HL-60 (cell line): ENCODE measurements around the gene NLK.
"Not testable (repeated sequence)": the region's sequence is repeated elsewhere in the genome, so short reads cannot be mapped to it uniquely, and the experiment has no call there.

Source experiments
- DNase-seq, 2 experiments: peaks; one replicate each; pipeline ENCODE4 v3.0.0-alpha.2; 2010 to 2020; ENCODE audit warnings: low read depth in 1 of 2, low spot score in 1 of 2
- H3K27ac ChIP-seq: fragments of 250-450 bp; sonication (Bioruptor Pico); replicated peaks from 2 replicates; pipeline ENCODE4 v1.5.1; 2020; ENCODE audit warnings: mild to moderate bottlenecking, moderate library complexity
- H3K27me3 ChIP-seq: fragments of 250-450 bp; sonication (Bioruptor Pico); 2 replicates; pipeline ENCODE4 v1.5.1; 2021; ENCODE audit warnings: mild to moderate bottlenecking, moderate library complexity; ENCODE audit not compliant: insufficient read depth, poor library complexity, severe bottlenecking
- H3K4me3 ChIP-seq: replicated peaks from 2 replicates; pipeline ENCODE4 v1.5.1; 2011; ENCODE audit warnings: mild to moderate bottlenecking, control low read depth, low read length; ENCODE audit not compliant: insufficient read depth
- GABPA ChIP-seq: IDR thresholded peaks from 2 replicates; pipeline ENCODE4 v1.6.1; 2012; ENCODE audit warnings: low read depth
- POLR2AphosphoS5 ChIP-seq: IDR thresholded peaks from 2 replicates; pipeline ENCODE4 v1.6.1; 2012; ENCODE audit warnings: low read depth
- SPI1 ChIP-seq: IDR thresholded peaks from 2 replicates; pipeline ENCODE4 v1.6.1; 2012; ENCODE audit warnings: low read depth, mild to moderate bottlenecking, borderline replicate concordance
- TF ChIP-seq, protein P1 (sequence below): IDR thresholded peaks from 2 replicates; pipeline ENCODE4 v1.6.1; 2012; ENCODE audit warnings: low read depth; ENCODE audit not compliant: insufficient replicate concordance
- TF ChIP-seq, protein P2 (sequence below): IDR thresholded peaks from one replicate; pipeline ENCODE4 v1.5.1; 2011; ENCODE audit warnings: low read length, control low read depth, inconsistent platforms; ENCODE audit not compliant: insufficient read depth

Gene NLK

DNA sequence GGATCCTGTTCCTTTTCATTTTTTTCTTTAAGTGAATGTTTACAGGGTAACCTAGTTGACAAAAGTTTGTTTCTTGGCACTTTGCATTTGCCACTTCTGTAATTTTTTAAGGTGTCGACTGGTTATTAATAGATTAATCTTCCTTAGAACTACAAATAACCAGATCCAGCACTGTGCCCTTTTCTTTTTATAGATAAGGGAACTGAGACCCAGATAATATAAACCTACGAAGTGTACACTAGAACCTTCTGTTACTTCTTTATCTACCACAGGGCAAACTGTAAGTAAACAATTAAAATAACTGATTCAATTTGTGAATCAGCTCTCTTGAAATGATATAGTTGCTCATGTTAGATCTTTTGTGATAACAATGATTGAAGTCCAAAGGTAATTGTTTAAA, 55.4 kb downstream of the NLK start:
- no peak overlapping the region for H3K4me3 ChIP-seq
- no peak for TF ChIP-seq POLR2AphosphoS5
- TF ChIP-seq, protein P1, sequence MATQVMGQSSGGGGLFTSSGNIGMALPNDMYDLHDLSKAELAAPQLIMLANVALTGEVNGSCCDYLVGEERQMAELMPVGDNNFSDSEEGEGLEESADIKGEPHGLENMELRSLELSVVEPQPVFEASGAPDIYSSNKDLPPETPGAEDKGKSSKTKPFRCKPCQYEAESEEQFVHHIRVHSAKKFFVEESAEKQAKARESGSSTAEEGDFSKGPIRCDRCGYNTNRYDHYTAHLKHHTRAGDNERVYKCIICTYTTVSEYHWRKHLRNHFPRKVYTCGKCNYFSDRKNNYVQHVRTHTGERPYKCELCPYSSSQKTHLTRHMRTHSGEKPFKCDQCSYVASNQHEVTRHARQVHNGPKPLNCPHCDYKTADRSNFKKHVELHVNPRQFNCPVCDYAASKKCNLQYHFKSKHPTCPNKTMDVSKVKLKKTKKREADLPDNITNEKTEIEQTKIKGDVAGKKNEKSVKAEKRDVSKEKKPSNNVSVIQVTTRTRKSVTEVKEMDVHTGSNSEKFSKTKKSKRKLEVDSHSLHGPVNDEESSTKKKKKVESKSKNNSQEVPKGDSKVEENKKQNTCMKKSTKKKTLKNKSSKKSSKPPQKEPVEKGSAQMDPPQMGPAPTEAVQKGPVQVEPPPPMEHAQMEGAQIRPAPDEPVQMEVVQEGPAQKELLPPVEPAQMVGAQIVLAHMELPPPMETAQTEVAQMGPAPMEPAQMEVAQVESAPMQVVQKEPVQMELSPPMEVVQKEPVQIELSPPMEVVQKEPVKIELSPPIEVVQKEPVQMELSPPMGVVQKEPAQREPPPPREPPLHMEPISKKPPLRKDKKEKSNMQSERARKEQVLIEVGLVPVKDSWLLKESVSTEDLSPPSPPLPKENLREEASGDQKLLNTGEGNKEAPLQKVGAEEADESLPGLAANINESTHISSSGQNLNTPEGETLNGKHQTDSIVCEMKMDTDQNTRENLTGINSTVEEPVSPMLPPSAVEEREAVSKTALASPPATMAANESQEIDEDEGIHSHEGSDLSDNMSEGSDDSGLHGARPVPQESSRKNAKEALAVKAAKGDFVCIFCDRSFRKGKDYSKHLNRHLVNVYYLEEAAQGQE: no peak
- TF ChIP-seq, protein P2, sequence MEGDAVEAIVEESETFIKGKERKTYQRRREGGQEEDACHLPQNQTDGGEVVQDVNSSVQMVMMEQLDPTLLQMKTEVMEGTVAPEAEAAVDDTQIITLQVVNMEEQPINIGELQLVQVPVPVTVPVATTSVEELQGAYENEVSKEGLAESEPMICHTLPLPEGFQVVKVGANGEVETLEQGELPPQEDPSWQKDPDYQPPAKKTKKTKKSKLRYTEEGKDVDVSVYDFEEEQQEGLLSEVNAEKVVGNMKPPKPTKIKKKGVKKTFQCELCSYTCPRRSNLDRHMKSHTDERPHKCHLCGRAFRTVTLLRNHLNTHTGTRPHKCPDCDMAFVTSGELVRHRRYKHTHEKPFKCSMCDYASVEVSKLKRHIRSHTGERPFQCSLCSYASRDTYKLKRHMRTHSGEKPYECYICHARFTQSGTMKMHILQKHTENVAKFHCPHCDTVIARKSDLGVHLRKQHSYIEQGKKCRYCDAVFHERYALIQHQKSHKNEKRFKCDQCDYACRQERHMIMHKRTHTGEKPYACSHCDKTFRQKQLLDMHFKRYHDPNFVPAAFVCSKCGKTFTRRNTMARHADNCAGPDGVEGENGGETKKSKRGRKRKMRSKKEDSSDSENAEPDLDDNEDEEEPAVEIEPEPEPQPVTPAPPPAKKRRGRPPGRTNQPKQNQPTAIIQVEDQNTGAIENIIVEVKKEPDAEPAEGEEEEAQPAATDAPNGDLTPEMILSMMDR: no peak
- no peak for TF ChIP-seq GABPA
- TF ChIP-seq SPI1: no peak
- DNase-seq: no peak
- H3K27me3 ChIP-seq: no peaks in the 10 kb centered on the region
- H3K27ac ChIP-seq: no peak overlapping the region

DNA sequence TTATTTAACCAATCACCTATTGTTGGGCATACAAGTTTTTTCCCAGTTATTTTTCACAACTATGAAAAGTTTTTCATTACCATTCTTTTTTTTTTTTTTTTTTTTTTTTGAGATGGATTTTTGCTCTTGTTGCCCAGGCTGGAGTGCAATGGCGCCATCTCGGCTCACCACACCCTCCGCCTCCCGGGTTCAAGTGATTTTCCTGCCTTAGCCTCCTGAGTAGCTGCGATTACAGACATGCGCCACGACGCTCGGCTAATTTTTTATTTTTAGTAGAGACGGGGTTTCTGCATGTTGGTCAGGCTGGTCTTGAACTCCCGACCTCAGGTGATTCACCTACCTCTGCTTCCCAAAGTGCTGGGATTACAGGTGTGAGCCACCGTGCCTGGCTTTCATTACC, 56.1 kb downstream of the NLK start:
- H3K27ac ChIP-seq, H3K4me3 ChIP-seq, H3K27me3 ChIP-seq, DNase-seq: not testable (repeated sequence)

DNA sequence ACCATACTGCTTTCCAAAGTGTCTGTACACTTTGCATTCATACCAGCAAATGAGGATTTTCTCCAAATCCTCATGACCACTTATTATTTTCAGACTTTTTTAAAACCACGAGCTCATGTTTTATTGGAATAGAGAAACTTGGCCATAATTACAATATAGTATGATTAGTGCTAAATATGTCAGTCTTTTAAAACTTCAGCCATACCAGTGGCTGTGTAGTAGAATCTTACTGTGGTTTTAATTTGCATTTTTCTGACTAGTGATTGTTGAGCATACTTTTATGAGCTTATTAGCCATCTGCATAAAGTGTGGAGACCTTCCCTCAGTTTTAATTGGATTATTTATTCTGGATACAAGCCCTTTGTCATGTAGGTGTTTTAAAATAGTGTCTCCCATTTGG, 57.8 kb downstream of the NLK start:
- no peak for DNase-seq
- Histone ChIP-seq H3K27ac (no peak overlapping the region), H3K27me3 (no peaks in the 10 kb centered on the region), H3K4me3 (no peak overlapping the region)
- TF ChIP-seq, protein P2: no peak
- TF ChIP-seq, protein P1: no peak
- no peak for TF ChIP-seq GABPA
- TF ChIP-seq POLR2AphosphoS5: no peak
- no peak for TF ChIP-seq SPI1

DNA sequence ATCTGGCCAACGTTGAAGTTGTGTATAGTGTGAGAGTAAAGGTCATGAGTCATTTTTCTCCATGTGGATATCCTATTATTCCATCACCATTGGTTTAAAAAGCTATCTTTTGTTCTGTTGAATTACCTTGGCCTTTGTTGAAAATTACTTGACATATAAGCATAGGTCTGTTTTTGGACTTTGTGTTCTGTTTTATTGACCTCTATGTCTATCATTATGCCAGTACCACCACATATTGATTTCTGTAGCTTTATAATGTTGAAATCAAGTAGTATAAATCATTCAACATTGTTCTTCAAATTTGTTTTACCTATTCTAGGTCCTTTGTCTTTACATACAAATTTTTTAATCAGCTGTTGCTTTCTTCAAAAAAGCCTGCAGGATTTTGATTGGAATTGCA, 58.5 kb downstream of the NLK start:
- Histone ChIP-seq H3K27me3 (no peaks in the 10 kb centered on the region), H3K27ac (no peak overlapping the region), H3K4me3 (no peak overlapping the region)
- no peak for DNase-seq
- TF ChIP-seq, protein P1: no peak
- TF ChIP-seq POLR2AphosphoS5: no peak
- TF ChIP-seq GABPA: no peak
- no peak for TF ChIP-seq SPI1
- TF ChIP-seq, protein P2: no peak
